VCaP (cell line): ENCODE data around the gene AP3D1.

Experiments
- H3K27ac ChIP-seq: fragments of 450-650 bp; 2 replicates; pipeline ENCODE4 v1.5.1; 2017
- TF ChIP-seq, protein P1 (sequence below): fragments of 450-650 bp; conservative IDR thresholded peaks from 2 replicates; pipeline ENCODE4 v1.5.1; 2017; ENCODE audit warnings: mild to moderate bottlenecking, moderate library complexity

Gene AP3D1

DNA sequence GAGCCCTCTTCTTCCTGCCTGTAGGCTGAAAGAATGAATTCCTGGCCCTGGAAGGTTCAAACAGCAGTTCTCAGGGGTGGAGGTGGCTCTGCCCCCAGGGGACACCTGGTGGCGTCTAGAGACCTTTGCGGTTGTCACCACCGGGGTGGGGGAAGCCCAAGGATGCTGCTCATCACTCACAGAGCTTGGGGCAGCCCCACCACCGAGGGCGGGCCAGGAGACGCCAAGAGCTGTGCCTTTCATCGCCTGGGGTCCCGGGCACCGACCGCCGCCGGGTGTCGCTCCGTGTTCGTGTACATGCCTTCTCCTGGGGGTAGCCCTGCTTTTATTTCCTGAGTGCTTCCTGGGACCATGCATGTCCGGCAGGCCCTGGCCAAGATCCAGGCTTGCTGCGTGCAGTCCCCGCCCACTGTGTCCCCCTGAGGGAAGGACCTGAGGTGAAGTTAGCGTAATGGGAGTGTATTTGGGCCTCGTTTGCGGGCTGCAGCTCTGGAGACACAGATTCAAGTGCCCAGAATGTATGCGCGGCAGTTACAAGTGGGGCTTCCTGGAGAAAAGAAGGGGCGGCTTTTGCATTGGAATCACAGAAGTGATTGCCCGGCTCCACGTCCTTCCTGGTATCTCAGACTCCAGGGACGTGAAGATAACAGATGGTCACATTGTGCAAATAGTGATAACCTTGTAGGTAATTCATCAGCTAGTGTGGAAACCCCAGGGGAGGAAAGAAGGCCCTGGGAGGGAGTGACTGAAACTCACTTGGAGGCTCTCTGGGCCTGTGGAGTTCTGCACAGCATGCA, 20.2 kb upstream of the AP3D1 start:
- peak overlapping the region; percentile 89 for H3K27ac ChIP-seq

DNA sequence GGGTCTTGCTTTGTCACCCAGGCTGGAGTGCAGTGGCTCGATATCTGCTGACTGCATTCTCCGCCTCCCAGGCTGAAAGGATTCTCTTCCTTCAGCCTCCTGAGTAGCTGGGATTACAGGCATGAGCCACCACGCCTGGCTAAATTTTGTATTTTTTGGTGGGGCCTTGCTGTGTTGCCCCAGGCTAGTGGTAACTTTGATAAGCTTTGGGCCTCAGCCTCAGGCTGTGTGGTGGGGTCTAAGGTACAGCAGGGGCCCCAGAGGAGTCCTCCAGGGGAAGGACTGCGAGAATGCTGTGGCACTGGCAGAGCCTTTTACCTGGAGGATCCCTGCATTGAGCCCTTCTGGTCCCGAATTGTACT, 19.6 kb upstream of the AP3D1 start:
- peak overlapping the region; percentile 89 for H3K27ac ChIP-seq
- TF ChIP-seq, protein P1, sequence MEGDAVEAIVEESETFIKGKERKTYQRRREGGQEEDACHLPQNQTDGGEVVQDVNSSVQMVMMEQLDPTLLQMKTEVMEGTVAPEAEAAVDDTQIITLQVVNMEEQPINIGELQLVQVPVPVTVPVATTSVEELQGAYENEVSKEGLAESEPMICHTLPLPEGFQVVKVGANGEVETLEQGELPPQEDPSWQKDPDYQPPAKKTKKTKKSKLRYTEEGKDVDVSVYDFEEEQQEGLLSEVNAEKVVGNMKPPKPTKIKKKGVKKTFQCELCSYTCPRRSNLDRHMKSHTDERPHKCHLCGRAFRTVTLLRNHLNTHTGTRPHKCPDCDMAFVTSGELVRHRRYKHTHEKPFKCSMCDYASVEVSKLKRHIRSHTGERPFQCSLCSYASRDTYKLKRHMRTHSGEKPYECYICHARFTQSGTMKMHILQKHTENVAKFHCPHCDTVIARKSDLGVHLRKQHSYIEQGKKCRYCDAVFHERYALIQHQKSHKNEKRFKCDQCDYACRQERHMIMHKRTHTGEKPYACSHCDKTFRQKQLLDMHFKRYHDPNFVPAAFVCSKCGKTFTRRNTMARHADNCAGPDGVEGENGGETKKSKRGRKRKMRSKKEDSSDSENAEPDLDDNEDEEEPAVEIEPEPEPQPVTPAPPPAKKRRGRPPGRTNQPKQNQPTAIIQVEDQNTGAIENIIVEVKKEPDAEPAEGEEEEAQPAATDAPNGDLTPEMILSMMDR = no peak

More for the DNA sequence above, 20.2 kb upstream of the AP3D1 start:
- TF ChIP-seq, protein P1 = 0 out of 2 replicates have a peak, but pooled peaks have one; percentile 27

DNA sequence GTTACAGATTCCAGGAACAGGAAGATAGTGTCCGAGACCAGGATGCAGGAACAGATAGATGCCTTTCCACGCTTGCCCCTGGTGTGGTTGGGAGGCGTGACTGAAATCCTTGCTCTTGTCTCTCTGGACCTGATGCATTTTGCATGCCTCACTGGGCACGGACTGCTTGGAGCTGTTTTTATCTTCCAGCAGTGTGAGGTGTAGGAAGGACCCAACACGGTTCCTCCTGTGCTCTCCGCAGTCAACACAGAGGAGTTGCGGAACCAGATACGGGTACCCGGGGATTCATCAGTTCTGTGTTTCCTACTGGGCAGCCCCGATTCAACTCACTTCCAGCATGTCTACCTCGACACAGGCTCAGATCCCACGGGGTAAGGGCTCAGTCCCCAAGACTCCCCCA, 18.9 kb upstream of the AP3D1 start:
- TF ChIP-seq, protein P1 = no peak
- H3K27ac ChIP-seq = peak overlapping the region; percentile 89

DNA sequence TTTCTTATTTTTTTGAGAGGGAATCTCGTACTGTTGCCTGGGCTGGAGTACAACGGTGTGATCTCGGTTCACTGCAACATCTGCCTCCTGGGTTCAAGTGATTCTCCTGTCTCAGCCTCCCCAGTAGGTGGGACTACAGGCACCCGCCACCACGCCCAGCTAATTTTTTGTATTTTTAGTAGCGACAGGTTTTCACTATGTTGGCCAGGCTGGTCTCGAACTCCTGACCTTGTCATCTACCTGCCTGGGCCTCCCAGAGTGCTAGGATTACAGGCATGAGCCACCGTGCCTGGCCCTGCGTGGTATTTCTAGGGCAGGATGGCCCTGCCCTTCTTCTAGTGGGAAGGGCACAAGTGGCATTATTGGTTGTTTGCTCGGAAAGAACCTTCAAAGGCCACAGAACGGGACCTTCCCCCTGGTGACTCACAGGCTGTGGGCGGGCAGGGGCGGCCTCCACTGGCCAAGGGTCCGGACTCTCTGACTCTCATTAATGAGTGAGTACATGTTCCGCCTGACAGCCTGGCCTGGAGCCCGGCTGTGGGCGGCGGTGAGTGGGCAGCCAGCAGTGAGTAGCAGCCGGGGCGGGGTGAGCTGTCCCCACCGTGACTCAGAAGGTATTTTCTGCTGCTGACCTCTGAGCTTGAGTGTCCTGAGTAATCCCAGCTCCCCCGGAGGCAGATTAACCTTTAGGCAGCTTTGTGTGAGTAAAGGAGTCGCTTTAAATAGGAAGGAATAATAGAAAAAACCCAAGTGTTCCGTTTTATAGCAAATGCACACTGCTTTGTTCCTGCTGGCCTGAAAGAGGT, 17.5 kb upstream of the AP3D1 start:
- H3K27ac ChIP-seq = peak overlapping the region; percentile 89
- TF ChIP-seq, protein P1 = no peak

DNA sequence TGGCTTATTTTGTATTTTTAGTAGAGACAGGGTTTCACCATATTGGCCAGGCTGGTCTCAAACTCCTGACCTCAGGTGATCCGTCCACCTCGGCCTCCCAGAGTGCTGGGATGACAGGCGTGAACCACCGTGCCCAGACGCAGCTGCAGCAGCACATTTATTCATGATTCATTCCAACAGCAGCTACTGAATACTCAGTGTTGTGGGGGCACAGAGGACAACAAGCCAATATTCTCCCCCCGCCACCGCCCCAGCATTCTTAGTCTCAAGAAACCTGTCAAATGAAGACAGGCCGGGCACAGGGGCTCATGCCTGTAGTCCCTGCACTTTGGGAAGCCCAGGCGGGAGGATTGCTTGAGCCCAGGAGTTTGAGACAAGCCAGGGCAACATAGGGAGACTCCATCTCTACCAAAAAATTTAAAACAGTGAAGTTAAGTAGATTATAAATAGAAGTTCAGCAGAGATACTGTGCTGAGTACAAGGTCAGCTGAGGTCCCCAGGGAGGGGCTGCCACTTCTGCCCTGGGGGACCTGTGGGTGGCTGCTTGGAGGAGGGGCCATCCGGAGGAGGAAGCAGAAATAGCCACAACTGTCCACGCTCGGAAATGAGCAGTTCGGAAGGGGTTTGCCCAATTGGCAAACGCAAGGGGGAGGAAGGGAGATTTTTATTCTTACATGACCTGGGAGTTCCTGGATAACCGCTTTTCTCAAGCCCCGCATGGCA, 16.7 kb upstream of the AP3D1 start:
- TF ChIP-seq, protein P1 = no peak
- H3K27ac ChIP-seq = peak overlapping the region; percentile 89

DNA sequence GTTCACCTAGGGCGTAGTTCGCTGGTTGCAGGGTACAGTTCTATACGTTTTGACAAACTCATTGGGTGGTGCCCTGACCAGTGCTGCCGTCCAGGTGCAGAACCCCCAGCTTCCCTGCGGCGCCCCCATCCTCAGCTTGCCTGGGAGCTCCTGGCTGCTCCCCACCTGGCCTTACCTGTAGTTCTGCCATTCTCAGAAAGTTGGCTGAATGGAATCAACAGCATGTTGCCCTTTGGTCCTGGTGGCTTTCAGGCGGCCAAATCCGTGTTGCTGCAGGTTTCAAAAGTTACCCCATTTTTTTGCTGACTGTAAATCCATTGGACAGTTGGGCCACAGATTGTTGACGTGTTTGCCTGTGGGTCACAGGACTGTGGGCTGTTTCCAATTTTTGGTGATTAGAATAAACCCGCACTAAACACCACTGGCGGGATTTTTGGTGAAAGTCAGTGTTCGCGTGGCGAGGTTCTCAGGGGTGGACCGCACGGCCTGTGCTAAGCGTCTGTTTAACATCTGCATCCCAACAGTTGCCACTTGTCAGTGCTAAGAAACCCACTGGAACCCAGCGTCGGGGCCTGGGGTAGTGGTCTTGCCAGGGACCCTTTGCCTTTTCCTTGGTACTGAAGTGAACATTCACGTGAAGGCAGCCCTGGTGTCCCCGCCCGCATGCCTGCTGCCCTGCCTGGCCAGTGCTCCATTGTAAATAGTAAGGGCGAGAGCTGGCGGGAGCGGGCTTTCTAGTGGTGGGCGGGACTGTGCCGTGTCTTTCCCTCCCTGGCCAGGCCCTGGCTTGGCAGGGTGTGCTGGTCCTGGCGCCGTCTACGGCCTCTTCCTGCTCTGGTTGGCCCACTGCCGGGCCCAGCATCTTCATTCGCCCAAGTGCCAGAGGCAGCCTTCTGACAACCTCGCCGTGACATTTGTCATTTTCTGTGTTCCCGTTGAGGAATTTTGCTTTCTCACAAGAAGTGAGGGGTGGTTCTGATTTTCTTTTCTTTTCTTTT, 15.7 kb upstream of the AP3D1 start:
- H3K27ac ChIP-seq = peak overlapping the region; percentile 89
- TF ChIP-seq, protein P1 = no peak
